Stomach smooth muscle (tissue), 2 donors: Measurements from ENCODE around the gene TACC3.

Experiments used
- H3K27ac ChIP-seq: one replicate; pipeline ENCODE4 v1.7.0; 2013; ENCODE audit warnings: mild to moderate bottlenecking, low read length, inconsistent platforms
- H3K27me3 ChIP-seq, 2 donors: one replicate each; pipeline ENCODE4 v1.7.0; 2013; ENCODE audit warnings: low read length in 2 of 2; ENCODE audit not compliant: insufficient read depth in 2 of 2, control insufficient read depth in 1 of 2
- H3K36me3 ChIP-seq, 2 donors: one replicate each; pipeline ENCODE4 v1.7.0; 2013; ENCODE audit warnings: low read length in 2 of 2; ENCODE audit not compliant: control insufficient read depth in 2 of 2, insufficient read depth in 2 of 2
- H3K4me1 ChIP-seq: one replicate; pipeline ENCODE4 v1.7.0; 2013; ENCODE audit warnings: low read length; ENCODE audit not compliant: control insufficient read depth, insufficient read depth
- H3K4me3 ChIP-seq, 2 donors: one replicate each; pipeline ENCODE4 v1.7.0; 2013; ENCODE audit warnings: low read length in 2 of 2
- H3K9ac ChIP-seq, 2 donors: one replicate each; pipeline ENCODE4 v1.7.0; 2013; ENCODE audit warnings: low read length in 2 of 2, mild to moderate bottlenecking in 1 of 2
- H3K9me3 ChIP-seq, 2 donors: one replicate each; pipeline ENCODE4 v1.7.0; 2013; ENCODE audit warnings: low read length in 2 of 2; ENCODE audit not compliant: control insufficient read depth in 2 of 2
- donor health status: healthy.
- donor health status: Pancreatic carcinoma.

The TACC3 gene

GRCh38 chr4:1756079-1756478 lies 34.8 kb downstream of the TACC3 start:
- no peaks in the 10 kb centered on the region for H3K4me1 ChIP-seq
- no peaks in the 10 kb centered on the region for H3K27me3 ChIP-seq
- no peak overlapping the region for H3K27ac ChIP-seq
- no peaks in the 10 kb centered on the region for H3K9me3 ChIP-seq
- H3K36me3 ChIP-seq, result no peaks in the 10 kb centered on the region
- H3K9ac ChIP-seq, result no peak overlapping the region
- no peak overlapping the region for H3K4me3 ChIP-seq

GRCh38 chr4:1756893-1757779 lies 35.8 kb downstream of the TACC3 start:
- Histone ChIP-seq H3K27me3 (no peaks in the 10 kb centered on the region), H3K9ac (no peak overlapping the region), H3K9me3 (no peaks in the 10 kb centered on the region), H3K27ac (no peak overlapping the region), H3K36me3 (no peaks in the 10 kb centered on the region), H3K4me3 (no peak overlapping the region), H3K4me1 (no peaks in the 10 kb centered on the region)

GRCh38 chr4:1757836-1758235 lies 36.5 kb downstream of the TACC3 start:
- no peaks in the 10 kb centered on the region for H3K36me3 ChIP-seq
- no peak overlapping the region for H3K9ac ChIP-seq
- H3K27me3 ChIP-seq, result no peaks in the 10 kb centered on the region
- no peak overlapping the region for H3K27ac ChIP-seq
- H3K4me3 ChIP-seq, result no peak overlapping the region
- H3K4me1 ChIP-seq, result no peaks in the 10 kb centered on the region
- H3K9me3 ChIP-seq, result no peaks in the 10 kb centered on the region

GRCh38 chr4:1758306-1759121 lies 37.2 kb downstream of the TACC3 start:
- Histone ChIP-seq H3K4me3 (no peak overlapping the region), H3K27ac (no peak overlapping the region), H3K9me3 (no peaks in the 10 kb centered on the region), H3K36me3 (no peaks in the 10 kb centered on the region), H3K27me3 (no peaks in the 10 kb centered on the region), H3K9ac (no peak overlapping the region), H3K4me1 (no peaks in the 10 kb centered on the region)

GRCh38 chr4:1759170-1759817 lies 38.0 kb downstream of the TACC3 start:
- H3K27me3 ChIP-seq, result no peaks in the 10 kb centered on the region
- no peak overlapping the region for H3K9ac ChIP-seq
- no peak overlapping the region for H3K27ac ChIP-seq
- no peak overlapping the region for H3K4me3 ChIP-seq
- peaks cover 6% of the 10 kb centered on the region for H3K4me1 ChIP-seq
- no peaks in the 10 kb centered on the region for H3K9me3 ChIP-seq
- H3K36me3 ChIP-seq, result no peaks in the 10 kb centered on the region

- H3K4me3 ChIP-seq, result no peak overlapping the region
- no peak overlapping the region for H3K9ac ChIP-seq
- no peaks in the 10 kb centered on the region for H3K9me3 ChIP-seq
- H3K27ac ChIP-seq, result no peak overlapping the region
- H3K27me3 ChIP-seq, result no peaks in the 10 kb centered on the region
- H3K36me3 ChIP-seq, result no peaks in the 10 kb centered on the region
- peaks cover 6% of the 10 kb centered on the region for H3K4me1 ChIP-seq
Observed at GRCh38 chr4:1759818-1760223, 38.5 kb downstream of the TACC3 start.

- H3K4me1 ChIP-seq, result peaks cover 6% of the 10 kb centered on the region
- H3K9ac ChIP-seq, result no peak overlapping the region
- H3K27ac ChIP-seq, result no peak overlapping the region
- H3K27me3 ChIP-seq, result no peaks in the 10 kb centered on the region
- no peak overlapping the region for H3K4me3 ChIP-seq
- H3K36me3 ChIP-seq, result no peaks in the 10 kb centered on the region
- H3K9me3 ChIP-seq, result no peaks in the 10 kb centered on the region
Observed at GRCh38 chr4:1760521-1761071, 39.3 kb downstream of the TACC3 start.

GRCh38 chr4:1761130-1761689 lies 39.9 kb downstream of the TACC3 start:
- Histone ChIP-seq H3K27me3 (no peaks in the 10 kb centered on the region), H3K9me3 (no peaks in the 10 kb centered on the region), H3K36me3 (no peaks in the 10 kb centered on the region), H3K9ac (no peak overlapping the region), H3K27ac (no peak overlapping the region), H3K4me1 (peaks cover 6% of the 10 kb centered on the region), H3K4me3 (no peak overlapping the region)

GRCh38 chr4:1762264-1763010 lies 41.1 kb downstream of the TACC3 start:
- H3K4me1 ChIP-seq, result peaks cover 6% of the 10 kb centered on the region
- H3K27me3 ChIP-seq, result no peaks in the 10 kb centered on the region
- H3K9me3 ChIP-seq, result no peaks in the 10 kb centered on the region
- H3K27ac ChIP-seq, result no peak overlapping the region
- H3K36me3 ChIP-seq, result no peaks in the 10 kb centered on the region
- no peak overlapping the region for H3K4me3 ChIP-seq
- H3K9ac ChIP-seq, result no peak overlapping the region
